ENCODE measurements around the gene ARHGAP26.
"Not testable (repeated sequence)": the region's sequence is repeated elsewhere in the genome, so short reads cannot be mapped to it uniquely, and the experiment has no call there.

The ARHGAP26 gene

DNA sequence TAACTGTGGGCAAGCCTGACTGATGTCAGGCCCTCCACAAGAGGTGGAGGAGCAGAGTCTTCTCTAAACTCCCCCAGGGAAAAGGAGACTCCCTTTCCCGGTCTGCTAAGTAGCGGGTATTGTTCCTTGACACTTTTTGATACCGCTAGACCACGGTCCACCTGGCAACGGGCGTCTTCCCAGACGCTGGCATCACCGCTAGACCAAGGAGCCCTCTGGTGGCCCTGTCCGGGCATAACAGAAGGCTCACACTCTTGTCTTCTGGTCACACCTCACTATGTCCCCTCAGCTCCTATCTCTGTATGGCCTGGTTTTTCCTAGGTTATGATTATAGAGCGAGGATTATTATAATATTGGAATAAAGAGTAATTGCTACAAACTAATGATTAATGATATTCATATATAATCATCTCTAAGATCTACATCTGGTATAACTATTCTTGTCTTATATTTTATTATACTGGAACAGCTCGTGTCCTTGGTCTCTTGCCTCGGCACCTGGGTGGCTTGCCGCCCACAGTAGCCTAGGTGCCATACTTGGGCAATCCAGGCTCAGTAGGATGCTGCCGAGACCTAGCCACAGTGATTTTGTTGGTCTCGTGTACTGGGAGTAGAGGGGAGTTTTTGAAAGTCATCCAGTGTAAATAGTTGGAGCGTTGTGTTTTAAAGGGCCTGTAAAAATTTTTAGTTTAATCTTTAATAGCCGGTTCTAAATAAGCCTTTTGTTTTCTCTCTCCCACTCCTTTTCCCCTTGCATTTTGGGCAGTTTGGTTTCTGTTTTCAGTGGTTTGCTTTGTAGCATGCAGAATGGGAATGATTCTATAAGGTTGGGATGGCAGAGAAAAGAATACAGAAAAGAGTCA is 195.3 kb downstream of the ARHGAP26 start:
- H3K4me3 ChIP-seq (ENCODE audit: low read length); H3K27me3 ChIP-seq (ENCODE audit: control insufficient read depth, insufficient read depth, low read length); H3K9ac ChIP-seq (ENCODE audit: low read length); H3K4me1 ChIP-seq (ENCODE audit: control insufficient read depth, insufficient read depth, low read length); H3K36me3 ChIP-seq (ENCODE audit: control insufficient read depth, insufficient read depth, low read length); H3K9me3 ChIP-seq (ENCODE audit: control insufficient read depth, low read length): not testable (repeated sequence)

DNA sequence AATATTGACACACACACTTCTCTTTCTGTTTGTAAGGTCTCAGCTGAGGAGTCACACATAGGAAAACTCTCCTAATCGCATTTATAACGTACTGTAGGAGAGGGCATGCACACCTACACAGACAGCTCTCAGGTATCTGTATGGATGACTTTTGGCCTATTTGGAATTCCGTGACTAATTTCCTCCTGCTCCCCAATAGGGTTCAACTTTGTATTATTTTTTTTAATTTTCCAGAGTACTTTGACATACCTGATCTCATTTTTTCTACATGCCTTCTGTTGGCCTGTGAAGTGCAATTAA is 195.9 kb downstream of the ARHGAP26 start:
- no peaks in the 10 kb centered on the region for H3K36me3 ChIP-seq (ENCODE audit: control insufficient read depth, insufficient read depth, low read length)
- H3K9me3 ChIP-seq (ENCODE audit: control insufficient read depth, low read length) = no peaks in the 10 kb centered on the region
- no peak overlapping the region for H3K9ac ChIP-seq (ENCODE audit: low read length)
- H3K27me3 ChIP-seq (ENCODE audit: control insufficient read depth, insufficient read depth, low read length) = no peaks in the 10 kb centered on the region
- H3K4me1 ChIP-seq (ENCODE audit: control insufficient read depth, insufficient read depth, low read length) = peaks cover 4% of the 10 kb centered on the region
- no peak overlapping the region for H3K4me3 ChIP-seq (ENCODE audit: low read length)

GRCh38 chr5:142969186-142969585 is 199.0 kb downstream of the ARHGAP26 start:
- no peak overlapping the region for H3K9ac ChIP-seq (ENCODE audit: low read length)
- H3K4me3 ChIP-seq (ENCODE audit: low read length) = no peak overlapping the region
- H3K4me1 ChIP-seq (ENCODE audit: control insufficient read depth, insufficient read depth, low read length) = peaks cover 4% of the 10 kb centered on the region
- H3K27me3 ChIP-seq (ENCODE audit: control insufficient read depth, insufficient read depth, low read length) = no peaks in the 10 kb centered on the region
- H3K36me3 ChIP-seq (ENCODE audit: control insufficient read depth, insufficient read depth, low read length) = no peaks in the 10 kb centered on the region
- H3K9me3 ChIP-seq (ENCODE audit: control insufficient read depth, low read length) = no peaks in the 10 kb centered on the region

DNA sequence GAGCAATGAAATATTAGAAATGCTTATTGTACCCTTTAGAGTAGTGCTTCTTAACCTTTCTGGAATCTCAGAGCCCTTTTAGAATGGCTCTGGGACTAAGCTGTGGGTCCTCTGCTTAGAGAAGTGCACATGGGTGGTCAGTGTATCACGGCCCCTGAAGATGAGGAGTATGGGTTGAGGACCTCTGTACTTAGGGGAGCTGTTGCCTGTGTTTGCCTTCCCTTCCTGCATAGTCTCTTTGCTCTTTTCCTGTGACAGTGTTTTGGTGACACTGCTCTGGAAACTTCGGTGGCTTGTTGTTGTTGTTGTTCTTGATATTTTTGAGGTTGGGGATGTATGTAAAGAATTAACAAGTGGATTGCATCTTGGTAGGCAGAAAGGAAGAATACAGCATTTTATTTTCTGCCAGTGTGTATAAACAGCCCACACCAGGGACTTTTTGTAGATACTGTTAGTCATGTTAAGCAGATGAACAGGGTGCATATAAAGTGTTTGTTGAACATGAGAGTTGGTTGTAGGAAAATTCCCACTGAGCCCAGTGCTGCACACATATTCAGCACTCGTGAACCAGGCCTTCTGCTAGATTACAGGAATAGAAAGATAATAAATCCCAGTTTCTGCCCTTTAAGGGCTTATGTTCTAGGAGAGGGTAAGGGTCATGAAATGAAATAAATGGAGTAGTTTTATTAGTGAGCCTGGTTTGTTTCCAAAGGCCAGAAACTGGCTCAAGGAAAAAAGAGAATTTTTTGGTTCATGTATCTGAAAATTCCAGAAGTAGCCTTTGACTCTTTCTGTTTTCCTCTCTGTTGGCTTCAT is 199.7 kb downstream of the ARHGAP26 start:
- Histone ChIP-seq H3K9ac (ENCODE audit: low read length) (no peak overlapping the region), H3K9me3 (ENCODE audit: control insufficient read depth, low read length) (no peaks in the 10 kb centered on the region), H3K4me1 (ENCODE audit: control insufficient read depth, insufficient read depth, low read length) (peaks cover 4% of the 10 kb centered on the region), H3K27me3 (ENCODE audit: control insufficient read depth, insufficient read depth, low read length) (no peaks in the 10 kb centered on the region), H3K36me3 (ENCODE audit: control insufficient read depth, insufficient read depth, low read length) (no peaks in the 10 kb centered on the region), H3K4me3 (ENCODE audit: low read length) (no peak overlapping the region)

DNA sequence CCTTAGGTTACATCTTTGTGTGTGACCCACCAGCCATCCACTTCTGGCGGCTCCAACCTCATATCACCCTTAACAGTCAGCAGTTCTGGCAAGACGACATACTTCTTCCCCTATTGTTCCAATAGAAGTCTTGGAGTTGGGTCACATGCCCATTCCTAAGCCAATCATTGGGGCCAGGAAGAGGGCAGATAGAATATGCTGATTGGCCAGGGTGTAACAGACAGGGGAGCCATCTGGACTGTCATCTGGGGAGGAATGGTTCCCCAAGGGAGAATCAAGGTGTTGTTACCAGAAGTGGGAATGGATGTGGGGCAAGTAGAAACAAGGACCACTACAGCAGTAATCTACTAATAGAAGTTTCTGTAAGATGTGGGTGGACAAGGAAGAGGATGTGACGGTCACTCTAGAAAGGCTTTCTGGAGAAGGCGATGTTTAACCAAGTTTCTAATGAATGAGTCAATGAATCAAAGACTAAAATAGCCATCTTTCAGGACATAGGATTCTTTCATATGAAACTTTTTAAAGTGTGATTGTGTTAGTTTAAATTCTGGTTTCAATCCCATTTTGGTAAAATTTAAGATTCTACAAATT is 200.4 kb downstream of the ARHGAP26 start:
- Histone ChIP-seq H3K4me1 (ENCODE audit: control insufficient read depth, insufficient read depth, low read length) (peaks cover 4% of the 10 kb centered on the region), H3K9me3 (ENCODE audit: control insufficient read depth, low read length) (no peaks in the 10 kb centered on the region), H3K36me3 (ENCODE audit: control insufficient read depth, insufficient read depth, low read length) (no peaks in the 10 kb centered on the region), H3K27me3 (ENCODE audit: control insufficient read depth, insufficient read depth, low read length) (no peaks in the 10 kb centered on the region), H3K9ac (ENCODE audit: low read length) (no peak overlapping the region), H3K4me3 (ENCODE audit: low read length) (no peak overlapping the region)

DNA sequence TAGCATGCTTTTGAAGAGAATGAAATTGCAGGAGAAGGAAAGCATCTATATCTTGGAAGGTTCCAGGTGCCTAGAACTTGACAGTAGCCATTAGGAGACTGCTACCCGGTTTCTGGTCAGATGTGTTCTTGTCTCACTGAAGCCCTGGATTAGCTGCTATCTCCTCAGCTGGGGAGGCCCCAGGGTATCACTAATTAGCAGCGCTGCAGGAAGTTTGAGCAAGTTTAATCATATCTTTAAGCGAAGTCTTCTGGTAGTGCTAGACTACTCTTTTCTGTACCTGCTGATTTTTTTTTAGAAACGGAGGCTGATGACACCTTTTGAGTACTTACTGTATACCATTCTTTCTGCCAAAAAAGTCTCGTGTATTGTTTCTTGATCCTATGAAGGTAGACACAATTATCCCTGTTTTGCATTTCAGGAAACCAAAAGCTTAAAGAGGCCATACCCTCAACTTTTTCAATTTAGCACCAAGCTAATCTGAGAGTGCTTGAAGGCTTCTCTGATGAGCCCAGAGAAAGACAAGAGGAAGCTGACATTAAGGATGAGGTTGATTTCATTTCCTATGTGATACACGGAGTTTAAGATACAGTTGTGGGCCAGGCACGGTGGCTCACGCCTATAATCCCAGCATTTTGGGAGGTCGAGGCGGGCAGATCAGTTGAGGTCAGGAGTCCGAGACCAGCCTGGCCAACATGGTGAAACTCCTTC is 201.3 kb downstream of the ARHGAP26 start:
- H3K27me3 ChIP-seq (ENCODE audit: control insufficient read depth, insufficient read depth, low read length) = no peaks in the 10 kb centered on the region
- peaks cover 4% of the 10 kb centered on the region for H3K4me1 ChIP-seq (ENCODE audit: control insufficient read depth, insufficient read depth, low read length)
- no peak overlapping the region for H3K9ac ChIP-seq (ENCODE audit: low read length)
- H3K36me3 ChIP-seq (ENCODE audit: control insufficient read depth, insufficient read depth, low read length) = no peaks in the 10 kb centered on the region
- H3K9me3 ChIP-seq (ENCODE audit: control insufficient read depth, low read length) = no peaks in the 10 kb centered on the region
- no peak overlapping the region for H3K4me3 ChIP-seq (ENCODE audit: low read length)

DNA sequence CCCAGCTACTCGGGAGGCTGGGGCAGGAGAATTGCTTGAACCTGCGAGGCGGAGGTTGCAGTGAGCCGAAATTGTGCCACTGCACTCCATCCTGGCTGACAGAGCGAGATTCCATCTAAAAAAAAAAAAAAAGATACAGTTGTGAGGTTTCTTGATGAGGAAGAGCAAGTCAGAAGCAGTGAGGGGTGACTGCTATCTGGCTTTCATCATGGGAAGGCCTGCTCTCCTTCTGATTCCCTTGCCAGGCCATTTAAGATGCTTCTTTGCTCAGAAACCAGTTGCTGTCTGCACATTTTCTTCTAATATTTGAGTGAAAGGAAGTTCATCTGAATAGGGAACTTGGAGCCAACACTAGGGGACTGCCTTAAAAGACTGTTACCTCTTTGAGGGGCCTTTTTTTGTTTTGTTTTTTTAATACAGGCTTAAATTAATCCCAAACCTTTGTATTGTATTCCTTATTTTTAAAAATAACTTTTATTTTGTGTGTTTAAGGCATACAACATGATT is 201.9 kb downstream of the ARHGAP26 start:
- no peaks in the 10 kb centered on the region for H3K27me3 ChIP-seq (ENCODE audit: control insufficient read depth, insufficient read depth, low read length)
- H3K36me3 ChIP-seq (ENCODE audit: control insufficient read depth, insufficient read depth, low read length) = no peaks in the 10 kb centered on the region
- peaks cover 4% of the 10 kb centered on the region for H3K4me1 ChIP-seq (ENCODE audit: control insufficient read depth, insufficient read depth, low read length)
- H3K4me3 ChIP-seq (ENCODE audit: low read length) = no peak overlapping the region
- no peaks in the 10 kb centered on the region for H3K9me3 ChIP-seq (ENCODE audit: control insufficient read depth, low read length)
- H3K9ac ChIP-seq (ENCODE audit: low read length) = no peak overlapping the region

DNA sequence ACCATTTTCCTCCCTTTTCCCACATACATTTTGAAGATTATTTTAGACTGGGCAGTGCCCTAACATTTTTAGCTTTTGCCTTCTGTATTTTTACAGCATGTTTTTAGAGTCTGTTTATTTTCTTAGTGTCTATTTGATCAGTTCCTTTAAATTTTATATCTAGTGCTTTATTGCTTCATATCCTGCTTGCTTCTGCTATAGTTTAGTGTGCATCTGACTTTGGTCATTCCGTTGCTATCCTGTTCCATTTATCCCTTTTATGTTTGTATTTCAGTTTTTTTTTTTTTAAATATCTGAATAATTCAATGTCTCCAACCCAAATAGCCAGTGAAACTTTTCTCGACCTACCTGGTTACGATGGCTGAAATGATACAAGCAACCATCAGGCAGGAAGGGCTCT is 203.8 kb downstream of the ARHGAP26 start:
- Histone ChIP-seq H3K4me3 (ENCODE audit: low read length) (no peak overlapping the region), H3K9me3 (ENCODE audit: control insufficient read depth, low read length) (no peaks in the 10 kb centered on the region), H3K36me3 (ENCODE audit: control insufficient read depth, insufficient read depth, low read length) (no peaks in the 10 kb centered on the region), H3K9ac (ENCODE audit: low read length) (no peak overlapping the region), H3K27me3 (ENCODE audit: control insufficient read depth, insufficient read depth, low read length) (no peaks in the 10 kb centered on the region), H3K4me1 (ENCODE audit: control insufficient read depth, insufficient read depth, low read length) (no peaks in the 10 kb centered on the region)

DNA sequence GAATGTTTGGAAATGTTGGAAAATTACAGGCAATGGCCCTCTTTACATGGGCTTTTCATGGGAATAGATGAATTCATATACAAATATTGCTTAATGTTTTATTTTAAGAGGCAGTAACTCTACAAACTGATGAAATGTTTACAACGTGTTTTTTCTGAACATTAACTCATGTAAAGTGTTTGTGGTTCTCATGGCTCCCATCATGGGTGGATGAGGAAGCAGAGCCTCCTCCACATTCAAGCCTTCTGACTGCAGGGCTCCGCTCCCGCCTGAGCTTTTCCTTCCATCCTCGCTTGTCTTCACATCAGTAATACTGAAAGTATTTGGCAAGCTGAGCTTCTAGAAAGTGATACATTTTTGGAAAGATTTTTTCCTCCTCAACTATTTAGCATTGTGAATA is 204.2 kb downstream of the ARHGAP26 start:
- Histone ChIP-seq H3K4me3 (ENCODE audit: low read length) (no peak overlapping the region), H3K4me1 (ENCODE audit: control insufficient read depth, insufficient read depth, low read length) (peaks cover 4% of the 10 kb centered on the region), H3K9ac (ENCODE audit: low read length) (no peak overlapping the region), H3K9me3 (ENCODE audit: control insufficient read depth, low read length) (no peaks in the 10 kb centered on the region), H3K27me3 (ENCODE audit: control insufficient read depth, insufficient read depth, low read length) (no peaks in the 10 kb centered on the region), H3K36me3 (ENCODE audit: control insufficient read depth, insufficient read depth, low read length) (no peaks in the 10 kb centered on the region)

- Histone ChIP-seq H3K27me3 (ENCODE audit: control insufficient read depth, insufficient read depth, low read length) (no peaks in the 10 kb centered on the region), H3K4me1 (ENCODE audit: control insufficient read depth, insufficient read depth, low read length) (peaks cover 17% of the 10 kb centered on the region), H3K36me3 (ENCODE audit: control insufficient read depth, insufficient read depth, low read length) (no peaks in the 10 kb centered on the region), H3K9ac (ENCODE audit: low read length) (no peak overlapping the region), H3K9me3 (ENCODE audit: control insufficient read depth, low read length) (no peaks in the 10 kb centered on the region), H3K4me3 (ENCODE audit: low read length) (no peak overlapping the region)
These were observed 206.7 kb downstream of the ARHGAP26 start for GRCh38 chr5:142976861-142977260.

DNA sequence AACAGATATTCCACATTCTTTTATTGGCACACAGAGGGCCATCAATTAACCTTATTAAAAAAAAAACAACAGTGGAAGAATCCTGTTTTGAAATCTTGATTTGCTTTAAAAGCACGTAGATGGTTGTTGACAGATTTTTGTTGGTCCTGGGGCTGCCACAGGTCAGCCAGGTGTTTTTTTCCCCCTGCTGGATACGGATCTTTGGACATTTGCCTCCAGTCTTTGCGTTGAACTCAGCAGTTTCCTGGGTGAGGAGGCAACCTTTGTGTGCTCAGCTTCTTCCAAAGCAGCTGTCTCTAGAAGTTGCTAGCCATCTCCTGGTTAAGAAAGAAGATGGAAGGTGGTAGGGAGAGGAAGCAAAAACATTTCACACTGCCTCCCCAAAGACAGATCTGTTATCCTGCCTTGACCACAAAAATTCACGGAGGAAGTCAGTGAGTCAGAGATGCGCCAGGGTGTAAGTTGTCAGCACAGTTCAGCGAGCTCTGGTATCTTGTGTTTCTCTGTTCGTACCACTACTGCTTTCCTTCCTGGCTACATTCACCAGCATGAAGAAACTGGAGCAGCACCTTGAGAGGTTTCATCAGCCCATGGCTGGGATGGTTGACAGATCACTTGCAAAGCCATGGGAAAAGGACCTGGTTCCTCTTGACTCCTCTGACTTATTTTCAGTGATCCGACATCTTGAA is 207.3 kb downstream of the ARHGAP26 start:
- H3K36me3 ChIP-seq (ENCODE audit: control insufficient read depth, insufficient read depth, low read length) = no peaks in the 10 kb centered on the region
- H3K4me1 ChIP-seq (ENCODE audit: control insufficient read depth, insufficient read depth, low read length) = peaks cover 23% of the 10 kb centered on the region
- H3K9ac ChIP-seq (ENCODE audit: low read length) = no peak overlapping the region
- no peaks in the 10 kb centered on the region for H3K27me3 ChIP-seq (ENCODE audit: control insufficient read depth, insufficient read depth, low read length)
- no peak overlapping the region for H3K4me3 ChIP-seq (ENCODE audit: low read length)
- H3K9me3 ChIP-seq (ENCODE audit: control insufficient read depth, low read length) = no peaks in the 10 kb centered on the region
